SK-N-SH (cell line): ENCODE data around the gene SKIC8.

Source experiments
- RFX5 ChIP-seq: IDR thresholded peaks from 2 replicates; pipeline ENCODE4 v1.6.1; 2012; ENCODE audit warnings: mild to moderate bottlenecking, improper control_type of control experiment, low read length
- TF ChIP-seq, protein P1 (sequence below): IDR thresholded peaks from 2 replicates; pipeline ENCODE4 v1.6.1; 2012; ENCODE audit warnings: mild to moderate bottlenecking, low read depth, low read length, moderate library complexity

DNA sequence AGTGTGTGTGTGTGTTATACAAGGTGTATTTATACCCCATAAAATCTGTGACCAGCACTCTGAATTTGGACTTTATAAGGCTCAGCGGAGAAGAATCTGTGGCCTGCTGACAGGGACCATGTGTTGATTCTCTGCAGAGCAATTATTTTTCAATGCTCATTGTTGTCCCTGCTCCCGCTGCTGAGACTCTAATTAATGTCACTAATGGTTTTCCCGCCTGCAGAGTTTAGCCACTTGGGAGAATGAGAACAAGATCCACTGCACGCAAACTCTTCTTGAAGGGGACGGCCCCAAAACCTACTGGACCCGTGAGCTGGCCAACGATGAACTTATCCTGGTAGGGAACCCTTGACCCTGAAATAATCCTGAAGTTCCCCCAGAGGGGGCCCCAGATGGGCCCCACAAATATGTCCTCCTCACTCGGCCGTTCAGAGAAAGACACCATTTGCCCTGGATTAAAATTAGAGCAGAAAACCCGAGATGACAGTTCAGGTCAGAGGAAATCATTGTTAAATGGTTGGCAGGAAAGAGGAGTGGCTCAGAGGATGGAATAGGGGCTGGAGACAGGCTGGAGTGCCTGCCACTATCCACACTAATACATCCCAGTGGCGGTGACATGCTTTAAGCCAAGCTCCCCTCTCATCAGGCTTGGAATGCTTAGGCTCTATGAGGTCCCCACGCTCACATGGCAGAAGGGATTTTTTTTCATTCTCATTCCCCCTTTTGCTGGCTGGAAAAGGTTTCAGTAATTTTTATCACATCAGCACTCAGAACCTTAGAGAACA lies 44.1 kb upstream of the SKIC8 start:
- TF ChIP-seq, protein P1, sequence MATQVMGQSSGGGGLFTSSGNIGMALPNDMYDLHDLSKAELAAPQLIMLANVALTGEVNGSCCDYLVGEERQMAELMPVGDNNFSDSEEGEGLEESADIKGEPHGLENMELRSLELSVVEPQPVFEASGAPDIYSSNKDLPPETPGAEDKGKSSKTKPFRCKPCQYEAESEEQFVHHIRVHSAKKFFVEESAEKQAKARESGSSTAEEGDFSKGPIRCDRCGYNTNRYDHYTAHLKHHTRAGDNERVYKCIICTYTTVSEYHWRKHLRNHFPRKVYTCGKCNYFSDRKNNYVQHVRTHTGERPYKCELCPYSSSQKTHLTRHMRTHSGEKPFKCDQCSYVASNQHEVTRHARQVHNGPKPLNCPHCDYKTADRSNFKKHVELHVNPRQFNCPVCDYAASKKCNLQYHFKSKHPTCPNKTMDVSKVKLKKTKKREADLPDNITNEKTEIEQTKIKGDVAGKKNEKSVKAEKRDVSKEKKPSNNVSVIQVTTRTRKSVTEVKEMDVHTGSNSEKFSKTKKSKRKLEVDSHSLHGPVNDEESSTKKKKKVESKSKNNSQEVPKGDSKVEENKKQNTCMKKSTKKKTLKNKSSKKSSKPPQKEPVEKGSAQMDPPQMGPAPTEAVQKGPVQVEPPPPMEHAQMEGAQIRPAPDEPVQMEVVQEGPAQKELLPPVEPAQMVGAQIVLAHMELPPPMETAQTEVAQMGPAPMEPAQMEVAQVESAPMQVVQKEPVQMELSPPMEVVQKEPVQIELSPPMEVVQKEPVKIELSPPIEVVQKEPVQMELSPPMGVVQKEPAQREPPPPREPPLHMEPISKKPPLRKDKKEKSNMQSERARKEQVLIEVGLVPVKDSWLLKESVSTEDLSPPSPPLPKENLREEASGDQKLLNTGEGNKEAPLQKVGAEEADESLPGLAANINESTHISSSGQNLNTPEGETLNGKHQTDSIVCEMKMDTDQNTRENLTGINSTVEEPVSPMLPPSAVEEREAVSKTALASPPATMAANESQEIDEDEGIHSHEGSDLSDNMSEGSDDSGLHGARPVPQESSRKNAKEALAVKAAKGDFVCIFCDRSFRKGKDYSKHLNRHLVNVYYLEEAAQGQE = no peak
- TF ChIP-seq RFX5 = no peak
